Measurements from ENCODE around the gene MRPL17.

Gene MRPL17

DNA sequence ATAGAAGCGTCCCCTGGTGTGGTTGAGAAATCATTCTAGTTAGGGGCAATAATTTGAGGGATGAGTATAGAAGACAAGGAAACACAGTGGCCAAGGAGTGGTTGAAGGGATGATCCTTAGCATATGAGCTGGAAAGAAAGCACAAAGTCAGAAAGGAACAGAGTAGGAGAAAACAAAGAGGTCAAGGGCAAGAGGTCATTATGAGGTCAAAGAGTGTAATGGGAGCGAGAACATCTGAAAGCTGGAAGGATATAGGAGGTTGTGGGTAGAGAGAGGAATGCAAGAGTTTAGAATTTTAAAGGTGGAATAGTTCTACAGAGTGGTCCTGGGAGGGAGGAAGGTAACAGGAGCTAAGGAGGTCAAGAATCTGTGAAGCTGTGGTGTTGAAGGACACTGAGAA lies 29.5 kb downstream of the MRPL17 start:
- no peak for DNase-seq

DNA sequence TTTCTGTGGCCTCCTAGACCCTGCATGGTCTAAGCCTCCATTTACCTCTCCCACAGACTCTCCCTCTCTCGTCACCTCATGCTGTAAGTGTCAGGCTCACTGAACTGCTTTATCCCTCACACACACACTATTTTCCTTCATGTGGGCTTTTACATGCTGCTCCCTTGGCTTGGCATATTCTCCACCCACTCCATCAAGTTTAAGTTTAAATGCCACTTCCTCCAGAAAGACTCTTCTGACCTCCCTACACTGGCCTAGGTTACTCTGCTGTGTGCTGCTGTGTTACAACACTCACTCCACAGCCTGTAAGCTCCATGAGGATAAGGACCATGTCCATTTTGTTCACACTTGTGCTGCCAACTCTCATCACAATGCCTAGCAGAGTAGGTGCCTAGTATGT lies 30.0 kb downstream of the MRPL17 start:
- no peak for DNase-seq

DNA sequence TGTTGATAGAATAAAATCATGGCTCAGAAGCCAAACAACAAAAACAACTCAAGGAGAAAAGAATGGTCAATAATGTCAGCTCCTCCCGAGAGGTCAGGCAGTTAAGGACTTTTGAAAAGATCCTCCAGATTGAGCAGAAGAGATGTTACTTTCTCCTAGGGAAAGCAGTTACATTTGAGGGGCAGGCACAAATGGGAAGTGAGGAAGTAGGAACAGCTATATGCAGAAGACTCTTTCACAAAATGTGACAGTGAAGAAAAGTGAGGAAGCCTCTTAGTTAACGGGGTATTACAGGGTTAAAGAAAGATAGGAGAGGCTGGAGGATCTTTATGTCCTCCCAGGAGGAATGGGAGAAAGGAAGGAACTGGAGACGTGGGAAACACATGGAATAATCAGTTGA lies 31.0 kb downstream of the MRPL17 start:
- DNase-seq: no peak

DNA sequence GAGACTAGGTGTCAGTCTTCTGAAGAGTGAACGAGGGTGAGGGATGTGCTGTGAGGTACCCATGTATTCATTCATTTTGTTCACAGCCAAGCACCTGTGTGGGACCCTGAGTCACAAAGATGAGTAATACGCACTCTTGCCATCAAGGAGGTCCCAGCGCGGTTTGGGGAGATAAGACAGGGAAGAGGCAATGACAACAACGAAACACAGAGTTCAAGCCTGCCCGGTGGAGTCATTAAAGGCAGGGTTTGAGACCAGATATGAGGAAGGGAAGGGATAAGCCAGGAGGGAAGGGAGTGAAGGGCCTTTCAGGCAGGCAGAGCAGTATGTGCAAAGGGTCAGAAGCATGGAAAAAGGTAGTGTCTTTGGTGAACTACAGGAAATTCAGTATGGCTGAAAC lies 32.2 kb downstream of the MRPL17 start:
- DNase-seq: no peak

DNA sequence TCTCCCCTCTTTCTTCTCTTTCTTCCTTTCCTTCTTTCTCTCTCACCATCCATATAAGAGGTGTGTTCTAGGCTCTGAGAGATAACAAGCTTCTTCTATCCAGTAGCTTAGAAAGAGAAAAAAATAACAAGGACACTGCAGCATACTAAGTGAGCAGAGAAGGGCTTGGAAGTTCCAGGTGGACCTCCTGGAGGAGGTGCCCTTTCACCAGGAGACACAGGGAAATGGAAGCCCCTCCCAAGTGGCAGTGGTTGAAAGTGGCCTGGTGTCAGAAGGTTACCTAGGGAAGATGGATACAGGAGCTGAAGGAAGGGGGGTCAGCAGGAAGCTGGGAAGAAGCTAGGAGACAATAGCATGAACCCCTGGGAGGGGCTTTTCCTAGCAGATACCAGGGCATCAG lies 33.0 kb downstream of the MRPL17 start:
- no peak for DNase-seq

DNA sequence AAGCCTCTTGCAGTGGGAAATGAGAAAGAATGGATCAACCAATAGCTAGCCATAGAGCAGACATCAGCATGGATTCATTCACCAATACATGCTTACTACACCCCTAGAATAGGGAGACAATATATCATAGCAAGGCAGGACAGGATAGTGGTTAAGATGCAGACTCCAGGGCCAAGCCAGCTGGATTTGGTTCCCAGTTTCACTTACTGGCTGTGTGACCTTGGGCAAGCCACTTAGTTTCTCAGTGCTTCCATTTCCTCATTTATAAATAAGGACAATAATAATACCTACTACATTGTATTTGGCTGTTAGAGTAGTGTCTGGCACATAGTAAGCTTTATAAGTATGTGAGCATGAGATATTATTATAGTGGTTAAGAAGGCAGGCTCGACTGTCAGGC lies 34.6 kb downstream of the MRPL17 start:
- no peak for DNase-seq

DNA sequence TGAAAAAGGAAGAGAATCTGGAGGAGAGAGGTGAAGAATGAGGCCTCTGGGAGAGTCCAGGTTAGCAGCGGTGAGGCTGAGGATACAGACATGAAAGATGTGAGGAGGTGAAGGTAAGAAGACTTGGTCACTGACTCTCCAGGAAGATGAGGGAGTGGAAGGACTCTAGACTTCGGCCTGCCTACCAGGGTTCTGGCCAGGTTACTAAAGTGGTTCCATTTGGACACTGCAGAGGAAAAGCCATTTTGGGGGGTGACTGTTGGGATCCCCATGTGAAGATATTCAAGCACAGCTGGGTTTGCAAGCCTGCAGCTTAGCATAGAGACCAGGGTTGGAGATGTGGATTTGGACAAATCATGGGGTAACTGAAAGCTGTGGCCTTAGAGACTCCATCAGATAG lies 35.3 kb downstream of the MRPL17 start:
- no peak for DNase-seq

DNA sequence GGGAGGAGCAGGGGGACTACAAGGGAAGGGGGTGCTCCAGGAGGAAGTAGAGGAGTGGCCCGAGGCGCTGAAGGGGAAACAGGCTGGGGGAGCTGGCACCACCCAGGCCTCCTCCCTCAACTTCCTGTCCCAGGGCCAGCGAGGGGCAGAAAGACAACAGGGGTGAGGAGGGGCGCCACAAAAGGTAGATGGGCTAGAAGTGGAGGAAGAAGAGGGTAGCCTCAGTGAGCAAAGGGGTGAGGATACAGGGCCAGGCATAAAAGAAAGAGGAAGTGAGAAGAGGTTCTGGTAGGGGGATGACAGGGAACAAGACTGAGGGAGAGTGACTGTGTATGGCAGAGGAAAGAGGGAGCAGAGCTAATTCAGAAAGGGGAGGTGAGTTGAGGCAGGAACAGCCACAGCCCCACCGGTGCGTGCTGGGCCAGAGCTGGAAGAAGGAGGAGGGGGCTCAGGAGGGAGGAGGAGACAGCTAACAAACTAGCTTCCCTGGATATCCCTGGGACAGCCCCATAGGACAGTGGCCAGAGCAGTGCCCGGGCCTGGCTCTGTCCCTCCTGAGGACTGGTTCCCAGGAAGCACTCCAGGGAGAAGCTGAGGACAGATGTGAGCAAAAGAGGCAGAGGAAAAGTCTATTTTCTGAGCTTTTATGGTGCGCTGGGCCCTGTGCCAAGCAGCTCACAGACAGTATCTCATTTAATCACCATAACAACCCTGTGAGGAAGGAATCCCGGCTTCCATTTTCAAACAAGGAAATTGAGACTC lies 36.0 kb downstream of the MRPL17 start:
- DNase-seq: no peak

DNA sequence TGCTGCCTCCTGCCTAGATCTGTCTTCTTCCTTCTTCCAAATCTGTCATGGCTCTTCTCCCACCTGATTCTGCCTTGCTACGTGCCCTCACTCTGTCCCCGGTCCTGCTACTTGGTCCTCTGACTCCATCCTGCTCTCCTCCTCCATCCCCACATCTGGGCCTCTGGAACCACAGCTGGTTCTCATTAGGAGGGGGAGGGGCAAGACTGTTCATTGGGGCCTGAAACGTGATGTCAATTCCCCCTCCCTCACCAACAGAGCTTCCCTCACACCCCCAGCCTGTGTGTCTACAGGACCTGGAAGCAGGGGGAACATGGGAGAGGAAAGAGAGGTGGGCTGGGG lies 36.6 kb downstream of the MRPL17 start:
- no peak for DNase-seq

DNA sequence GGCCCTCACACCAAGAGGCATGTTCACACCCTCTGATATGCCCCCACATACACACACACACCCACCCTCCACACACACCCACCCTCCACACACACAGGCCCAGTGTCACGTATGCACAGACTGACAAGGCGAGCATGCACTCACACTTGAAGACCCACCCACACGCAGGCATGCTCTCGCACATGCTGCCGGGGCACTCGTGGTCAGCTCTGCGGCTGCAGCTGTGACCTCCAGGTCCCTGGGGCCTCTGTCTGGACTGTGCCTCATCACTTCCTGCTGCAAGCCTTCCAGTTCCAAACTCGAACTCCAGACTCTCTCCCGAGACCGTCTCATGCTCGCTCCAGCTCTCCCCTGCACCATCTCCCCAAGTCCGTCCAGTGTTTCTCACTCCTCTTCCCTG lies 37.1 kb downstream of the MRPL17 start:
- DNase-seq: no peak

DNA sequence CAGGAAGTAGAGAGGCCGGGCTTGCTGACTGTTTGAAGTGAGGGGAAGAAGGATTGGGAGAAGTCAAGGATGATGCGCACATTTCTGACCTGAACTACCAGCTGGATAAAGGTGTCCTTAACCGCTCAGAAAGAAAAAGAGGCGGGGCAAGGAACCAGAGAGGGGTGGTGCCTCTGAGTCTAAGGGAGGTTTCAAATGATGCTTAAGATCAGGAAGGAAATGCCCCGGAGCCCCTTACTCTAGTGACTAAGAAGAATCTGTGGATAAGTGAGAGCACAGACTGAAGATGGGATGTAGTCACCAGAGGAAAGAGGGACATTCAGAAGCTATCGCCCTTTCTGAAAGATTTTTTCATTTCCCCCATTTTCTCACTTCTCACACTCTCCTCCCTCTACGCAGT lies 40.2 kb downstream of the MRPL17 start:
- DNase-seq: no peak

DNA sequence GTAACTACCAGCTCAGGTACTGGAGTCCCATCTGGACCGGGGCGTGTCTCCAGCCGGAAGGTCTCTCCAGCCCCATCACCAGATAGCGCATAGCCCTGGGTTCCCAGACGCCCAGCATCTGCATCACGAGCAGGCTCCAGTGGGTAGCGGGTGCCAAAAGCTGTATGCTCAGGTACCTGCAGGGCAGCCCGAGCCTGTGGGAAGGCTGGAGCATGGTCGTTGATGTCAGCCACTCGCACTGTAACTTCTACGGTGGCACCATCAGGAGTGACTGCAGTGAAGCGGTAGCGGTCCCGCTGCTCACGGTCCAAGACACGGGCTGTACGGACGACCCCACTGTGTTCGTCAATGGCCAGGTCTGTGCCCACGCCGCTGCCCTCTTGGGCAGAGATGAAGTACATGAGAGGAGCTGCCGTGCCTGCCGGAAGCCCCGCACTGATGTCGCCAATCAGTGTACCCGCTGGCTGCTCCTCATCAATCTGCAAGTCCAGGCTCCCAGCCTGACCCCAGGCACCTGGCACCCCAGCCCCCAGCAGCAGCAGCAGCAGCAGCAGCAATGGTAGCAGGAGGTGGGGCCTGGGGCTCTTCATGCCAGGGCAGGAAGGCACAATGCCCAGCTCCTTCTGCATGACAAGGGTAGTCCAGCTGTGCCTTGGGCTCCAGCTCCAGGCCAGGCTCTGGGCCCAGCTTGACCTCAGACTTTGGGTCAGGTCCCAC lies 42.0 kb downstream of the MRPL17 start:
- no peak for DNase-seq

DNA sequence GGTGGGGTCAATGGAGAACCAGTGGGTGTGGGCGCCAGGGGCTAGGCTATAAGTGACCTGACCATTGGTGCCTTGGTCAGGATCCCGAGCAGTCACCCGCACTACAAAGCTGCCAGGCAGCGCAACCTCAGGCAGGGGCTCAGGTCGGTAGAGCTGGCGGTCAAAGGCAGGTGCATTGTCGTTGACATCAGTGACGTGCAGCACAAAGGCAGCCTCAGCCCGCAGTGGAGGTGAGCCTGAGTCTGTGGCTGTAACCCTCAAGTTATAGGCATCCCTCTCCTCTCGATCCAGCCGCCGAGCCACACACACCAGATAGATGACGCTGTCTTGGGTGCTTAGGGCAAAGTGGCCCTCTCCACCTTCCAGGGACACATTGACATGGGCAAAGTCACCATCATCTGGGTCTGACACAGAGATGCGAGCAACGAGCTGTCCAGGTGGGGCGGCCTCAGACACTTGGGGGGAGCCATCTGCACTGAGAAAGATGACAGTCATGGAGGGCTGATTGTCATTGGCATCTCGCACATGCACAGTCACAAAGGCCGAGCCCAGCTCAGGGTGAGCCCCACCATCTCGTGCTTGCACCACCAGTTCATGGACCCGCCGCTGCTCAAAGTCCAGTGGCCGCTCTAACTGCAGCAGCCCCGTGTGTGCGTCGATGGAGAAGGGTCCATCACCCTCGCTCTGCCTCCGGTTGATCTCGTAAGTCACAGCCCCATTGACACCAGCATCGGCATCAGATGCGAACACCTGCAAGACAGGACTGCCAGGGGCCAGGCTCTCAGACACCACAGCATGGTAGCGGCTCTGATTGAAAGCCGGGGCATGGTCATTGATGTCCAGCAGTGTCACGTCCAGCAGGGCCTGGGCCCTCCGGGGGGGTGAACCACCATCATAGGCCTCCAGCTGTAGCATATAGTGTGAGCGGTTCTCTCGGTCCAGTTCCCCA lies 42.8 kb downstream of the MRPL17 start:
- no peak for DNase-seq

DNA sequence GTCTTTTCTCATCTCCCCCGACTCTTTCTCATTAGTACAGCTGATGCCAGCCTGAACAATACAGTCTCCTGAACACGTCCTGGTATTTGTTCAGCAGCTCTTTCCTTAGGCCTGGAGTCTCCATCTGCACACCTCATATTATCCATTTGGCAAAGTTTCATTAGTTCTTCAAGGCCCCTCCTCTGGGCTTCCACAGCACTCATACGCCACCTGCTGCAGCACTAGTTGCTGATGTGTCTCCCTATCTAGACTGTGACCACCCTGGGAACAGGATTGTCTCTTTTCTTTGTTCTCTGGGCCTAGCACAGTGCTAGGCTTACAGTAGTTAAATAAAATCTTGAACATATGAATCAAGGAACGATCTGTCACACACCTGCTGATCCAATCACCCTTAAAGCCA lies 44.7 kb downstream of the MRPL17 start:
- no peak for DNase-seq

DNA sequence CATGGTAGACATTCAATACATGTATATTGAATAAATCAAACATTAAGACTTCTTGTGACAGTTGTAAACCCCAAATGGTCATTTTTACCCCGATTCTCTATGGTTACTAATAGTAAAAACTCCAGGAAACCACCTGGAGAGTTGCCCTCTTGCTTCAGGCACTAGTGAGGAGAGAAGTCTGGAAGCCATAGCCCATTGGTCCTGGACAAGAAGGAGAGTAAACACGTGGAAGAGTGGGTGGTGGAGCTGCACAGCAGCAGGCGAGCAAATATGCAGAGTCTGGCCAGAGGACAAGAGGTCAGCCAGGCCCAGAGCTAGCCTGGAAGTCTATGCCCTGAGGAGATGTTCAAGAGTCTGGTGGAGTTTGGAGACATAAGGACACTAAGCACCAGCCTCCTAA lies 45.3 kb downstream of the MRPL17 start:
- DNase-seq: no peak

DNA sequence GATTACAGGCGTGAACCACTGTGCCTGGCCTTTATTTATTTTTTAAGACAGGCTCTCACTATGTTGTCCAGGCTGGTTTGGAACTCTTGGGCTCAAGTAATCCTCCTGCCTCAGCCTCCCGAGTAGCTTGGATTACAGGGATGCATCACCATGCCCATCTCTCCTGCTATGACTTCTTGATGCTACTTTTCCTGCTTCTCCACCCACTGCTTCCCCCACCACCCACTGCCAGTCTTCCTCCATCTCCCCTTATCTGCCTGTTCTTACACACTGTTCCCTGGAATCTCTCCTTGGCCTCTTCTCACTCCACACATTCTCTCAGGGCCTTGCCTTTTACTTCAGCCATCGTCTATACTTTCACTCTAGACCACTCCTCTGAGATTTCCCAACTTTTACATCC lies 46.7 kb downstream of the MRPL17 start:
- no peak for DNase-seq

DNA sequence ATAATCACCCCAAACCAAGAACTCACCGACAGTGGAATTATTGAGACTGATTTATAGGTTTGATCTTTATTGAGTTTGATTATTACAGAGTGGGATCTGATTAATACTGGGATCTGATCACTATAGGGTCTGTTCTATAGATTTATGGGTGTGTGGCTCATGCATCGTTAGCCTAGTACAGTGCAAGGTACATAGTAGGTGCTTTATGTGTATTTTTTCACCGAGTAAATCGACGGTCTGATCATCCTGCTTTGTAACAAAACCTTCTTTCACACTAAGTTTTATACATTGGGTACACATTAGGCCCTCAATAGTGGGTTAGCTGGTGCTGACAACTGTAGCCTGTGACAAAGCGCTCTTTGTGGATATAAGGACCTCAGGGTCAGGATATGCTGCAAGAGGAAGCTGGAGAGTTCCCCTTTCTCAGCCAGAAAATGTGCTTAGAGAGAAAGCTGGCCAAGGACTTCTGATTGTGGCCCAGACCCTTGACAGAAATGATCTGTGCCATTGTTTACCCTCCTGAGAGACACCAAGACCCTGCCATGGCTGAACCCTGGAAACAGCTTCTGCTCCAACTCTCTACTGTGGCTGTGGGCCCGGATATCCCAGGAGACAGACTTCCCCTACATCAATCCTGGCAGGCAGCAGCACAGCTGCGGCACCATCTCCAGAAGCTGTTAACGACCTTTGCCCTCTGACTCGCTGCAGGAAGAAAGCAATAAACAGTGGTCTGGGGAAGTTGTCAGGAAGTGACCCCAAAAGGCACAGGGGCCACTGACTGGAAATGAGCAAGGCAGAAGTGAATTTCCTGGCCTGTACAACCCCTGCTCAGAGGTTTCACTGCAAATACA lies 47.8 kb downstream of the MRPL17 start:
- DNase-seq: no peak

DNA sequence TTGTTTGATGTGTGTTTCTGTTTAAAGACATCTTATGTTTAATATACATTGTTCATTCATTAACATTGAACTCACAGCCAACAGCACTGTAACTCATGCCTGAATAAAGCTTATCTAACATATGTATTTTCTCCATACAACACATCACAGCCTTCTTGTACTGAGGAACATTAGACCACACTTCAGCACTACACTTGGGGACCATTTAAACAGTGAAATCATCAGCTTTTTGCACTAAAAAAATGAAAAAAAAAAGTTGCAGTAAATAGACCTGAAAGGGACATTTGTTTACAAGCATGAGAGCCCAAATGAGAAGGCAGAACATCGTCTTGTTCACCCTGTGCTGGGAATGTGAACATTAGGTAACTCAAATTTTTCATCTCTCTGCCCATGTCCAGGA lies 48.6 kb downstream of the MRPL17 start:
- DNase-seq: no peak

DNA sequence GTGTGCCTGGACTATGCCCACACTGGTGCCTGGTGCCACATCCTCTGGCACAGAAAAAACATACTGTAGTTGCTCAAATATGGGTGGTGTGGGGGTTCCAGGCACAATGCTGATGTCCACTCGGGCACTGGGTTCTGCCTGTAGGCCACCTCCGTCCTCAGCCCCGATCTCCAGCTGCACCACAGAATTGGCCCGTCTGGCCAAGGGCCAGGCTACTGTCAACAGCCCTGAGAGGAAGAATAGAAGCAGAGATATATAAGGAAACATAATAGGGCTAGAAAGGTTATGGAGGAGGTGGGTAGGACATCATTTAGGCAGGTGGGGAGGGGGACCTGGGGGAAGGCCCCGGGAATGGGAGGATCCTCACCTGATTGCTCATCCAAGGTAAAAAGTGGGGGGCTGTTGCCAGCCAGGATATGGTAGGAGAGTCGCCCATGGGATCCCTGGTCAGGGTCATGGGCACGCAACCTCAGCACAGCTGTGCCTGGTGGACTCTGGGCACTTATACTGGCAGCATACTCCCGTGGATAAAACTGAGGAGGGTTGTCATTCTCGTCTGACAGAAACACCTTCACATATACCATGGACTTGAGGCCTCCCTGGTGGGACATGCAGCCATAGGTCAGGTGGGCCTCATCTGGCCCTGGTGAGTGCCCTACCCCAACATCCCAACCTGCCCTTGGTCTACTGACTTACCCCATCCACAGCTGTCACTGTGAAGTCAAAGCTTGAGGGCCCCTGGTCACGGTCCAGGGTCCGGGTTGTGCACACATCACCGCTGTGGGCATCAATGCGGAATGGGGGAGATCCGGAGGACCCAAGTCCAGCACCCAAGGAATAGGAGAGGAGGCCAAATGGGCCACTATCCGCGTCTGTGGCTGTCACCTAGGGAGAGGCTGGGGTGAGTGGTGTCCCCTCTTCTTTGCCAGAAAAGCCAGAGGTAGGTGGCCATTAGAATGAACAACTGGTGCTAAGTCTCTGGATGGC lies 49.4 kb downstream of the MRPL17 start:
- DNase-seq: no peak

DNA sequence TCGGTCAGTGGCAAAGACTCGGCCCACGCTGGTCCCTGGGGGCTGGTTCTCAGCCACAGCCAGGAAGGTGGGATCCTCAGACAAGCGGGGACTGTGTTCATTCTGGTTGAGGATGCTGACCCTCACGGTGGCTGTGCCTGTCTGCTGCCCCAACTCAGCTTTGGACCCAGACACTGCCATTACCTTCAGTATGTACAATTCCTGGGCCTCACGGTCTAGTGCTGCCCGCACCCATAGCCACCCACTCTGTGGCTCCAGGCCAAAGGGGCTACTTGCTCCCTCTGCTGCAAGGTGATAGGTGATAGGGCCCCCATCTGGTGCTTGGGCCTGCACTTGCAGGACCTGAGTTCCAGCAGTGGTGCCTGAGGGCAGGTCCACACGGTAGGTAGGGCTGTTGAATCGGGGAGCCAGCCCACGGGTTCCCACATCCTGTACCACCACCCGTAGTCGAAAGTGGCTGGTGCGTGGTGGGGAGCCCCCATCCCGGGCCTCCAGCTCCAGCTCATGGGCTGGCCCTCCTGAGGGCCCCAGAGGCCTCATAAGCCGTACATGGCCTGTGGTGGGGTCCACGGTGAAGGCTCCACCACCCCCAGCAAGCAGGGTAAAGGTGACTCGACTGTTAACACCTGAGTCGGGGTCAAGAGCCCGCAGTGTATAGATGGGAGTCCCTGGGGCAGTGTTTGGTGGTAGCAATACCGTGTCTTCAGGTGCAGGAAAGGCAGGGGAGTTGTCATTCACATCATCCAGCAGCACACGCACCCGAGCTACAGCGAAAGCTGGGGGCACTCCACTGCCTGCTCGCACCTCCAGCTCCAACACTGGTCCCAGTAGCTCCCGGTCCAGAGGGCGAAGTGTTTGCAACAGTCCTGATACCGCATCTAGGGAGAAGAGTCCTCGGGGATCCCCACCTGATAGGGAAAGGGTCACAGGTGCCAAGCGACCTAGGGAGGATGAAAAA lies 50.7 kb downstream of the MRPL17 start:
- no peak for DNase-seq
